SH-SY5Y (cell line): ENCODE data around the gene FGF12.

ENCODE experiments used
- GATA2 ChIP-seq: IDR thresholded peaks from 2 replicates; pipeline ENCODE4 v1.6.1; 2011; ENCODE audit warnings: mild to moderate bottlenecking, low read depth, low read length
- GATA3 ChIP-seq: IDR thresholded peaks from 2 replicates; pipeline ENCODE4 v1.6.1; 2011; ENCODE audit warnings: low read depth, mild to moderate bottlenecking, low read length, moderate library complexity

GRCh38 chr3:192395506-192395905, 331.8 kb downstream of the FGF12 start:
- TF ChIP-seq GATA2 (no peak), GATA3 (no peak)
